NCI-H1092 treated with DMSO at 0.1 percent for 48 hours (cell line): ENCODE data around the gene SEC23IP.

Source experiments
- DNase-seq: peaks from one replicate; lab custom pipeline; 2025; lab: John Stamatoyannopoulos, UW

The SEC23IP gene

DNA sequence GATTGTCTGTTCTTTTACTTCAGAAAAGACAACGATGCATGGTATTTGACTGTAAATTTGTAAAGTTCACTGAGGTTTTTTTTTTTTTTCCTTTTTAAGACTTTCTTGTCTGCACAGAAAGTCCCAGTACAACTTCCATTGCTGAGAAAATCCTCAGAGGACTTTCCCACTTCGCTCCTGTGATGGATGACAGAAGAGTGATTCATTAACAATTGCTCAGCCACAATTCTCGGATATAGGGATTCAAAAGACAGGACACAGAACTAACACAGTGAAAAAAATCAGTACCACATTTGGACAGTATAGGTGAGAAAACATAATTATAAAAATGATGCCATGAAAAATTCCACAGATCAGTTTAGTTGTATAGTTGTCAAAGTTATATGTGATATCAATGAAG lies 48.0 kb downstream of the SEC23IP start:
- no peak for DNase-seq

DNA sequence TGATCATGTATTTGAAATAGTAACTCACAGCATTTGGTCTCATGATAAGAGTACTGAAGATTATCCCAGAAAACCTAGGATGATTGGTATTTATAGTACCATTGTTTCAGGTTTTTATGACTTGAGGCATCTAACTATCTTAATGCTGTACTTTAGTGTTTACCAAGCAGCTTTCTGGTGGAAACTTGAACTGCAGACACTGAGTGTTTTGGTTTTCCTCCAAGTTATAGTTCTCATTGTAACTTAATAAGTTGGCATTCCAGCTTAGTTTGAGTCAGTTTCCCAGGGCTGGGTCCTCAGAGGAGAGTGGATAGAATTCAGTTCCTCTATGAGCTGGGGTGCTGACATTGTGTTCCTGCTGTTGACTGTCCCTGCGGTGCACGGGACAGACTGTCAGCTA lies 50.4 kb downstream of the SEC23IP start:
- DNase-seq: no peak

DNA sequence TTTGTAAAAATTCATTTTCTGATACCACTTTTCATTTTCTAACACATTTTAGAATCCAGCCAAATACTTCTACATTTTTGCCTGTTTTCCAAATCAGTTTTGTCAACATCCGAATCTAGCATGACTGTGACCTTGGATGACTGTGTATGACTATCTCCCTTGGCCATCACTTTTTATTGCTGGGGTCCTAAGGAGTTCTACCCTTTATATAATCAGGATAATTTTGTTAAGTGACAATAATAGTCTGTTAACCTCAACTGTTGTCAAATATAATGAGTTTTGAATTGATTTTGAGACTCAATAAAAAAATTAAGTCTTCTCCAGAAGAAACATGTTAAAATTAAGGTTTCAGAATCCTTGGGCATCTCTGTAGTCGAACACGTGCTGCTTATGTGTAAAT lies 53.3 kb downstream of the SEC23IP start:
- DNase-seq: no peak

DNA sequence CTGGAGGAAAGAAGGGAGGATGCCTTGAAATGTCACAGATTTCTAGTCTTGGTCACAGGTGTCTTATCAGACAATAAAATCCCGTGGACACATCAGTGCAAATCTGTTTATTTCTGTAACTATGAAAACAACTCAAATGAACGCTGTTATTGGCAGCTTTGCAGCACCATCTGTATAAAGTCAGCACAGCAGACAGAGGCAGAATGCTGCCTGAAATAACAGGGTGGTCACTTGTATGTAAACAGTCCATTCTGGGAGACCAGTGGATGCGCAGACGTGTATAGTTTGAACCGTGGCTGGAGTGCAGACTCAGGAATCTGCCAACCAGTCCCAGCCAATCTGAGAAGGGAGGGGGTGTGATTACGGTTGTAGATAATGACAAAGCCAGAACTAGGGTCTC lies 54.8 kb downstream of the SEC23IP start:
- DNase-seq: no peak

DNA sequence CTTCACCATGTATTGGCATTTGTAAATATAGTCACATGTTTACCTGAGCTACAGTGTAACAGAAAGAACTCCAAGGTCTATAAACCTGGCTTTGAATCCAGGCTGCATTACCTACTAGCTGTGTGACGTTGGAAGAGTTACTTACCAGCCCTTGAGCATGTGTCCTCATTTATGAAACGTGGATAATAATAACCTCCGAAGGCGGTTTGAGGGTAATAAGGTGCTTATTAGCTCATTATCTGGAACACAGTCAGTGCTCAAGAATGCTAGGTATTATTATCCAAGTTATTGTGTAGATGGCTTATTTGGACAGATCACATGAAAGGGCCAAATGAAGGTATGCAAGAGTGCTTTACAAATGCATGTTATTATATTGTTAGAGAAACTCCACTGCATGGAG lies 64.9 kb downstream of the SEC23IP start:
- DNase-seq: no peak

DNA sequence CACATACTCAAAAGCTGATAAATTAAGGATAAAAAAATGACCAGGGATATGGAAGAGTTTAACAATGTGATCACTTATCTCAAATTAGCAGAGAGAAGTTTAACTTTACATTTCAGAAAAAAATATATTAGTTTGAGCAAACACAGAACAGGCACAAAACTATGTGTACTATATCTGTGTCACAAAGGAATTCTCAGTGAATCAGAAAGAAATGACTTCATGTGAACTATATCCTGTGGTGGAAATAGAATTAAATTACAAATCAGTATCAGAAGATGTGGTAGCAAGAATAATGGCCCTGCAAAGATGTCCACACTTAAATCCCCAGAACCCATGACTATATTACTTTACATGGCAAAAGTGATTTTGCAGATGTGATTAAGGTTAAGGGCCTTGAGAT lies 70.3 kb downstream of the SEC23IP start:
- DNase-seq: no peak

DNA sequence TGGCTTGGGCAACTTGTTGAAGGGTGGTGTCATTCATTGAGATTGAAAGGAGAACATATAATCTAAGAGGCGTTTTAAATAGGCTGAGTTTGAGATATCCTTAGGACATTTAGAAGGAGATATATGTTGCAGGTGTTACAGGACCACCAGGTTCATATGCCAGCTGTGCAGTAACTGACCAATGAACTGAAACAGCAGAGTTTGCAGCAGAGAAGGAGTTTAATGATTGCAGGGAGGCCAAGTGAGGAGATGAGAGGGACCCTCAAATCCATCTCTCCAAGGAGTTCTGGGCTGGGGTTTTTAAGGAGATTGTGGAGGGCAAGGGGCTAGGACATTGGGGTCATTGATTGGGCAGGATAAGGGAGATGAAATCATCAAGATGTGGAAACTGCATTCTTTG lies 74.5 kb downstream of the SEC23IP start:
- no peak for DNase-seq

DNA sequence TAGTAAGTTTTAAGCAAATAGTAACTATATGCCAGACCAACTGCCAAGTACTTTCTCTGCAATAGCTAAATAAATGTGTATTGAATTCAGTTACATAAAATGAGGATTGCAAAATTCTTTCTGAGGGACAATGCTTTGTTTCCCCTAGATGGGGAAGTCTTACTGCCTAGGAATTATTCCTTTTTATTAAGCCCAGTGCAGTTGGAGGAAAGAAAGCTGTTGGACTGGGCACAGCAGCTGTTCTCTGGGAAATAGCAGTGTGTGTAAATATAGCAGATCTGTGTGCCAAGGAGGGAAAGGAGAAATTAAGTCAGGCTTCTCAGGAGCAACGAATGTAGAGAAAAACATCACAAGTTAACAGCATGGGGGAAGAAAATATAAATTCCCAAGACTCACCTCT lies 77.1 kb downstream of the SEC23IP start:
- DNase-seq: no peak

DNA sequence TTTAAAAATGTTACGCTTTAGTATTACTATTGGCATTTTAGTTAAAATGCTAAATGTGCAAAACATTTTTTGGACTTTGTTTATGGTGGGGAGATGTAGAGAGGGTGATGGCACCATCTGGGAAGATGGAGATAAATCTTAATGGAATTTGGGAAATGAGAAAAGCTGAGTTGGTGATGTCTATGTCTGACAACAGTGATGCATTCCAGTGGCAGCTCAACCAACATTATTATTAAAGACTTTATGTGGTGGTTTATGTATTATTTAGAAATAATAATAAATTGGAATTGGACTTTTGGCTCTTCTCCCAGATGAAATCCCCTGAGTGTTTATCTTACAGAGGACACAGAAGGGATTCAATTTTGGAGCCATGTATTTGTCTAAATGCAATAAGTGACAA lies 77.6 kb downstream of the SEC23IP start:
- DNase-seq: no peak

DNA sequence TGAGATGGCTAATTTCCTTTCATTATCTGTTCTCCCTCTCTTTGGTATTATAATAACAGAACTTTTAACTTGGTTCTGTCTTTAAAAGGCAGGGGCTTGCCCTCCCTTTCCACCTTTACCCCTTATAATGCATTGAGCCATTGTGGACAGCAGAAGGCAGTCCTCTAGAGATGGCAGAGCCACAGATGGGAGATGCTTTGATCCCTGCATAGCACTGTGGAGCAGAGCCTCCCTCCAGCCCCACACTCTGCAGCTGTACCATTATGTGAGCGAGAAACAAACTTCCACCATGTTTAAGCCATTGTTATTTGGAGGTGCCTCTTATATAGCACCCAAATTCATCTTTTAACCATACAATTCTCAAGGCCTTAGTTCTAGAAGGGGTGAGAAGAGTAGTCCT lies 78.4 kb downstream of the SEC23IP start:
- DNase-seq: no peak

DNA sequence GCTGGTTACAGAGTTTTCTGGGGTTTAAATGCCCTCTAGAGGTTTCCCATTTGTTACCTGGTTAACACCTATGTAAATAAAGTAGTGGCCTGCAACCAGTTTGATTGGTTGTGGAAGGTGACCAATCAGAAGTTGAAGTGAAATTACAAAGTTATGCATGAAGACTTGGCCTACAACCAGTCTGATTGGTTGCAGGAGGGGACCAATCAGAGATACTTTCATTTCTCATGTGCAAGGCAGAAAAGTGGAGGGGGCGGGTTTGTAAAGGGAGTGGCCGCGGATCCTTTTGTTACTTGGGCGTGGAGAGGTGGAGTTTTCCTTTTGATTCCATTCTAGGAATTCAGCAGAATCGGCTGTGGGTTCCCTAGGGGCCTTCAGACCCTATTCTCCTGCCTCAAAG lies 80.8 kb downstream of the SEC23IP start:
- no peak for DNase-seq

DNA sequence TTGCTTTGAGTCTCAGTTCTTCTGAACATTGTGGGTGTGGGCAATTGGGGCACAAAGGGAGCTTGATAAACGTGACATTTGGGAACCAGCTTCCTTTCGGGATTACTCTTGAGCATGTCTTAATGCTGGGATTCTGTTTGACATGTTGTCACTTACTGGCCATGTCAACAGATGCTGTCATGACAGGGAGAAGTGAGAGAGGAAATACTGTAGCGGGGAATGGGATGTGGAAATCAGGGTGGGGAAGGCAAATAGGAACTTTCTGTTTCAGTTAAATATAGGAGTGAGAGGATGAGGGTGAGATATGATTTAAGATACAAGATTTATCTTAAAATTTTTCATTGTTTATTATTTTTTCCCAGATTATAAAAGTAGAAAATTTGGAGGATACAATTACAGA lies 83.9 kb downstream of the SEC23IP start:
- no peak for DNase-seq

DNA sequence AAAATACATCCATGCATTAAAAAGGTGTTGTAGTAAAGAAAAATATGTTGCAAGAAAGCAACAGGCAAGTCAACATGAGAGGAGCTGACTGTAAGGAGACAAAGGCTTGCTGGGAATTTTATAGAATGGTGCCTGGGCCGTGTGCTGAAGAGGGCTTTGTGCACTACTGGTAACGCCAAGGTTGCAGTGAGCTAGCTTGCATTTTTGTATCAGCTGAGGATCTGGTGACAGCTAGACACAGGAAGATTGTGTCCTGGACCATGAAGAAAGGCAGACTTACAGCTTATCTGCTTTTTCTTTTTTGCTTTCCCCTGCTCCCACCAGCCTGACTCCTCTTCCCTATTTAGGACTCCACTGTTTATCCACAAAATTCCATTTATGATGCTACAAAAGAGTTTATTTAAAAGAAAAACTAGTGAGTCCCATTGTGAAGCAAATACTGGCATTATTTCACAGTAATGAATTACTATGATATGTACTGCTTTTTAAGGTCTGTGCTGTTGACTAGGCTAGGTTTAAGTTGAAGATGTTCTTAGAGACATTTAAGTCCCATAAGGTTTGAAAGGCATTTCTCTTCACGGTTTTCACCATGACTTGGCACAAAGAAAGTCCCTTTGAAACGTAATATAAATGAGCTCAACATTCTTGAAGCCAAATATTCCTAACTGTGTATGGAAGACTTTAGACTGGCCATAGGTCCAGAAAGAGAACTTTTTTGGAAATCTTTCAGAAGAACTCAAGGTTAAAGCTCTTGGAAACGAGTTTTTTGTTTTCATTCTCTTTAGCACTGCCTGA lies 88.6 kb downstream of the SEC23IP start:
- no peak for DNase-seq

DNA sequence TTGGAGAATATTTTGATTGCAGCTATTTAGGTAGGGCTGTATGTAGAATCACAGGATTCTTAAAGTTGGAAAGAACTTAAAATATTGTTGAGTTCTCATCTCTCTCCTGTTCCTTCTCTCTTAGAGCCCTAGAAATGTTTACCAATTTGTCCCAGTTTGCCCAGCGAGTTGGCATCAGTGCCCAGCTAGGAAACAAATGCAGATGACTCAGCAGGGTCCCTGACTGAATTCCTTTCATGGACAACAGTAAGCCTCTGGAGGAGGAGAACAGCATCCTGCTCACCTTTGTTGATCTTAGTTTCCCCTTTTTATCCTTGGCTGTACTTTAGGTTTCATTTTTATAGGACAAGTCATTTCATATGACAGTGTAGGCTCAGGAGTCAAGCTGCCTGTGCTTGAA lies 89.3 kb downstream of the SEC23IP start:
- DNase-seq: no peak

DNA sequence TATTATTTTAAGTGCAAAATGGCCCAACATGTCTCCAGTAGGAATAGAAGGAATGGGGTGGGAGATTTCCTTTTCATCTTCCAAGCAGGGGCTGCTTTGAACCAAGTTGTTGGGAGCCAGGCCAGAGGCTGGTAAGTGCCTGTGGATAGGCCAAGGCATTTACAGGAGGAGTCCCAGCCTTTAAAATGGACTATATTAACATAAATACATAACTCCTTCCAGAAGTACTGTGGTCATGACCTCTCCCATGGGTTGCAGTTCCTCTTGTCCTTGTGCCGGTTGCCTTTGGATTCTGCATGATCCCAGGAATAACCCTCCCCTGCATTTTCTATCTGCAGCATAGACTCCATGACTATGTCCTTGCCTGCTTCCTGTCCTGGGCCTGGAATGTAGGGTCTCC lies 95.8 kb downstream of the SEC23IP start:
- DNase-seq: no peak

DNA sequence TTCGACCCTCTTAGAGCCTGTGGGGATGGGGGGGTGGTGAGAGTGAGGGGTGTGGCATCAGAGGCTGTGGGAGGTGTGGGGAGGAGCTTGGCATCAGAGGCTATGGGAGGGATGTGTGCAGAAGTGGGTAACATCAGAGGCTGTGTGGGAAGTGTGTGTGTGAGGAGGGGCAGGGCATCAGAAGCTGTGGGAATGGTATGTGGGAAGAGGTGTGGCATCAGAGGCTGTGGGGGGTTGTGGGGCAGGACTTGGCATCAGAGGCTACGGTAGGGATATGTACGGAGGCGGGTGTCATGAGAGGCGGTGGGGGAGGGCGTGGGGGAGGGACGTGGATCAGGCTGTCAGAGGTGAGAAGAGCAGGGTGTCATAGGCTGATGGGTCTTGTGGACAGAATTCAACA lies 97.4 kb downstream of the SEC23IP start:
- no peak for DNase-seq

DNA sequence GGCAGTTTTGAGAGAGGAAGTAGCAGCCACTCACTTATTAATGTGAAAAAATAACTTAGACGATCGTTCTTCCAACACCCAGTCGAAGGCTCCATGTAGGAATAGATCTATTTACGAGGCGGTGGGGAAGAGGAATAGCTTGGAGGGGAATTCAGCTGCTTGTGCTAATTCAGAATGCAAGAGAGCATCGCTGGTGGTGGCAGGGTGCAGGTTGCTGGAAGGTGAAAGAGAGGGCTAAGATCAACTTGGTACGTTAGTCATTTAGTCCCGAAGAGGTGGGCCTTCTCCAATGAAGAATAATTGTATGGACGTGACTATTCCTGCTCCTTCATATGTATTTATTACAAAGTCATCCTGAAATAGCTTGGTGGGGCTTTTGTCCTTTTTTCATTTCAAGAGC lies 98.5 kb downstream of the SEC23IP start:
- DNase-seq: no peak

DNA sequence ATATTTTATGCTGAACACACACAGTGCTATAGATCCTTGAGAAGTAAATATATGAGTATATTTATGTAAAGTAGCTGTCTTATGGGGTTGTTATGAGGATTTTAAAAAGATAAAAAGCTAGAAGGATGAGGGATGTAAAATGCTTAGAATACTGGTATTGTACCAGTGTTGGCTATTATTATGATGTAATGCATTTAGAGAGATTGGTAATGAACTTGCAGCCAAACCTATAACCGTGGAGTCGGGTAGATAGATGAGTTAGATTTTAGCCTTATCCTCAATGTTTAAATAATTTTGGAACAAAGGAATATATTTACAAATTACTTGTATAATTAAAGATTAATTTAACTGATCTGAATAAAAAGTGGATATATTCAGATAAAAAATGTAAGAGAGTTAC lies 99.3 kb downstream of the SEC23IP start:
- DNase-seq: no peak
